OCI-M1 (cell line): ENCODE results near the gene NIM1K.
A peak's percentile ranks its signal among the peaks of the same experiment; 100 is the strongest.
"Not testable (repeated sequence)": the region's sequence is repeated elsewhere in the genome, so short reads cannot be mapped to it uniquely, and the experiment has no call there.

Experiments
- DNase-seq: peaks from one replicate; lab custom pipeline; 2025; lab: John Stamatoyannopoulos, UW

NIM1K gene

DNA sequence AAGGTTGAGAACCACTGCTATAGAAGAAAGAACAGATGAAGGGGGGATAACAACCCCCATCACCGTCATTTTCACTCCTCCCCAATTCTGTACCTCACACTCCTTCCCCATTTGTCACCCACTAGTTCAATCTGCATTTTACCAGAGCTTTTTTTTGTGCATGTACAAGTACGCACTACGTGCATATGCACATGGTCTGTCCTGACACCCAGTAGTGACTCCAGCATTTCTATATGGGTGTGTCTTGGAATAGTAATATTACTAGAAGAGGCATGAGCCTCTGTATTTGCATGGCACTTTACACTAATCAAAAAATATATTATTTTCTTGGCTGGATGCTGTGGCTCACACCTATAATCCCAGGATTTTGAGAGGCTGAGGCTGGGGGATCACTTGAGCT lies 38.7 kb downstream of the NIM1K start:
- DNase-seq = no peak

DNA sequence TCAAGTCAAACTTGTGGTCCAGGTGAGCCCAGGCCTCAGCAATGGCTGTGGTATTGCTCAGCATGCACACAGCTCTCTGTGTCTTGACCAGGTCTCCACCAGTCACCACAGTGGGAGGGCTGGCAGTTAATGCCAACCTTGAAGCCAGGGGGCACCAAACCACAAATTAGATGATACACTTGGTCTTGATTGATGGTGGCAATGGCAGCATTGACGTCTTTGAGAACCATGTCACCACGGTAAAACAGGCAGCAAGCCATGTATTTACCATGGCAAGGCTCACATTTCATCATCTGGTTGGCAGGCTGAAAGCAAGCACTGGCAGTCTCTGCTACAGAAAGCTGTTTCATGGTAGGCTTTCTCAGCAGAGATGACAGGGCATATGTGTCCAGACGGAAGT lies 40.0 kb downstream of the NIM1K start:
- peak; percentile 39 for DNase-seq

GRCh38 chr5:43232943-43233833 lies 41.2 kb downstream of the NIM1K start:
- DNase-seq = no peak

DNA sequence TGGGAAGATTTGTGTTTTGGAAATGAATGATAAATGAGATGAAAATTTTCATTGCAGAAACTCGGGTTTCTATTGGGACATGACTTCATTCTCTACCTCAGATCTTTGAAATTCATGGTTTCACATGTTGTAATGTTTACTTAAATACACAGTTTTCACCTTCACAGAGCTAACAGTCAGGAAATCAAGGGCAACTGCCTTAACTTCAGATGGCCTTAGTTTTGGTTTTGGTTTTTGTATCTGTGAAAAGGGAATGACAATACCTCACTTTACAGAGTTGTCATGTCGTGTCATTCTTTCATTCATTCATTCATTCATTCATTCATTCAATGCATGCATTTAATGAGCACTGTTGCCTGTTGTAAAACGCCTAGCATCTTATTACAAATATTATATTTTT lies 41.9 kb downstream of the NIM1K start:
- no peak for DNase-seq

DNA sequence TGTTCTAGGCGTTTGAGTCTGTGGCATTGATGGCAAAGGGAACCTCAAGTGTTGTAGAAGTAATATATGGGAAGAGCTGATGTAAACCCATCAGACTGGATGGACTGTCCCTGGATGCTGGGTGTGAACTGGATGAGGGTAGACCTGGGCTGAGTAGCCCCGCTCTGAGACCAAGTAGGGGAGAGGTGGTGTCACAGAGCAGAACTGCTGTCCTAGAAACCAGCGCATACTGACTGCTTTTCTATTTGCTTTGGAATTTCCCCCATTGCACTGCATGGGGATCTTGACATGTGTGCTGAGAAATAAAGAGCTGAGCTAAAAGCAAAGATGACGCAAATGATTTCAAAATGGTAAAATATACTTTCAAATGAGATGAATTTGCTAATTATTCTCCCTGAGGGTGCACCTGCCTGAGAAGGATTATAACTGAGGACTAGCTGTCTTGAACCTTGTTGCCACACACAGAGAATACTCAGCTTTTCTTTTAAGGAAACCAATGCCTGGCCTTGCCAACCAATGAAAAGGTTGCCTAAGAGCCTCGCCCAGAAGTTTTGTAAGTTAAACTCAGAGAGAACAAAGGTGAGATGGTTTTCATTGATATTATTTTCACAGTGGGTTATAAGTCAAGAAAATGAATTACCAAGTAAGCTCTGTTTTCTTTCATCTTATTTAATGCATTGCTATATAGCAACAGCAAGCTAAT lies 44.8 kb downstream of the NIM1K start:
- no peak for DNase-seq

DNA sequence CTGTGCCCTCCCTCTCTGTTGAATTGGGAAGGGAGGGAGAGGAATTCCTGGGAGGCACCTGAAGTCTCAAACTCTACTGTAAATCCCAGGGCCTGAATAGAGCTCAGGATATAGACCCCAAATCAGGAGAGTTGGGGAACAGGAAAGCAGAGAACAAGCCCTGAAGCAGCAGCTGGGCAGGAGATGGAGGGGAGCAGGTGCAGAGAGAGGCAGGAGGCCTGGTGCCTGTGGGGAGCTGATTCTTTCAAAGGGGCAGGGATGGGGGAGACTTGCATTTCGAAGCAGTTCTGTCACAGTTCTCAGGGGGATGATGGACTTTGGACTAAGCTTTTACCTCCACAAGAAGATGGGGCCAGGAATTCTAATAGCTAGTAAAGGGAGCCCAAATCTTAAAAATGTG lies 50.2 kb downstream of the NIM1K start:
- DNase-seq = no peak

- DNase-seq = no peak
These were observed 51.2 kb downstream of the NIM1K start for GRCh38 chr5:43243270-43243669.

GRCh38 chr5:43244823-43245565 lies 53.0 kb downstream of the NIM1K start:
- no peak for DNase-seq

DNA sequence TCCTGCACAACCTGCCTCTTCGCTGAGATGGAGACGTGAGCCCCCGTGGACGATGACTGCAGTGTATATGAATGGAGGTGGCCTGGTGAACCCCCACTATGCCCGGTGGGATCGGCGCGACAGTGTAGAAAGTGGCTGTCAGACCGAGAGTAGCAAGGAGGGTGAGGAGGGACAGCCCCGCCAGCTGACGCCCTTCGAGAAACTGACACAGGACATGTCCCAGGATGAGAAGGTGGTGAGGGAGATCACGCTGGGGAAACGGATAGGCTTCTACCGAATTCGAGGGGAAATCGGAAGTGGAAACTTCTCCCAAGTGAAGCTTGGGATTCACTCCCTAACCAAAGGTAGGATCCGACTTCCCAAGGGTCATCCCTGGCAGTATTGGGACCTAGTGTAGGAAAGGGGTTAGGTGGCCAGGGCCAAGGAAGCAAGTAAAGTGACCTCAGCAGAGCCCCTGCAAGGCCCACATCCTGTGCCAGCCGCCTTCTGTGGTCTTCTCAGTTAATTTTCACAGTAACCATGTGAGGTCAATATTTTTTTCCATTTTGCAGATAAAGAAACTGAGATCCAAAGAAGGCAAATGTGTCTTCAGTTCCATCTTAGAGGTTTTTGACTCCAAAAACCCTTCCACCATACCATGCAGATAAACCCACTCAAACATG lies 53.8 kb downstream of the NIM1K start:
- no peak for DNase-seq

GRCh38 chr5:43251754-43252153 lies 59.7 kb downstream of the NIM1K start:
- DNase-seq = no peak

GRCh38 chr5:43255704-43256103 lies 63.7 kb downstream of the NIM1K start:
- DNase-seq = no peak

DNA sequence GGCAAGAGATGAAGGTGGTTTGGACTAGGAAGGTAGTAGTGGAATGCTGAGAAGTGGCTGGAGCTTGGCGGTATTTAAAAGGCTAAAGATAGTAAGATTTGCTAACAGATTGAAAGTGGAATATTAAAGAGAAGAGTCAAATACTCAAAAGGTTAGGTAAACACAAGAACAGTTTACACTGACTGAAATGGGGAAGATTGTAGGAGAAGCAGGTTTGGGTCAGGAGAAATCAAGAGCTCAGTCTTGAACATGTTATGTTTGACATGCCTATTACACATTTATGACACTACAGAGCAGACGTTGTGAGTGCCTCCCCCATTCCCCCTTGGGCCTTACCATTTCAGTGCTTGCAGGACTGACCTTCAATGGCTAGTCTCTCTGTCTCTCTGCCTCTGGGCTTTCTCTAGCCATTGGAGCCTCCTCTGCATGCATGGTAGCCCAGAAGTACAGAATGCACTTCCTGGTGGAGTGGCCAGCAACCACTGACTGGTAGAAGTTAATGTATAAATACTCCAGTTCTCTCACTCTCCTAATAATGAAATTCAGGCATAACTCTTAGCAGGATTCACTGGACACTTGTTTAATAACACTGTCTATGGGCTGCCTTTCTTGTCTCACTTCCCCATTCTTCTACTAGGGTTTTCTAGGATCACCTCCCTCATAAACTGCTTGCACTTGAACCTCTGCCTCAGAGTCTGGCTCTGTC lies 64.4 kb downstream of the NIM1K start:
- DNase-seq = no peak

DNA sequence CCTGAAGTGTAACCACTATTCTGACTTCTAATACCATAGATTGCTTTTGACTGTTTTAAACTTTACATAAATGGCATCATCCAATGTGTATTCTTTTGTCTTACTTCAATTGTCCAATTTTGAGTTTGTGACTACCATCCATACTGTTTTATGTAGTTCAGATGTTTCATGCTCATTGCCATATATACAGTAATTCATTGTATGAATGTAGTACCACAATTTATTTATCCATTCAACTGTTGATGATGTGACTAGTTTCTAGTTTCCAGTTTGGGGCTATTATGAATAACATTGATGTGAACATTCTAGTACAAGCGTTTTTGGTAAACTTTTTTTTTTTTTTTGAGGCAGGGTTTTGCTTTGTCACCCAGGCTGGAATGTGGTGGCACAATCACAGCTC lies 66.1 kb downstream of the NIM1K start:
- no peak for DNase-seq

GRCh38 chr5:43262269-43262668 lies 70.2 kb downstream of the NIM1K start:
- DNase-seq = not testable (repeated sequence)

DNA sequence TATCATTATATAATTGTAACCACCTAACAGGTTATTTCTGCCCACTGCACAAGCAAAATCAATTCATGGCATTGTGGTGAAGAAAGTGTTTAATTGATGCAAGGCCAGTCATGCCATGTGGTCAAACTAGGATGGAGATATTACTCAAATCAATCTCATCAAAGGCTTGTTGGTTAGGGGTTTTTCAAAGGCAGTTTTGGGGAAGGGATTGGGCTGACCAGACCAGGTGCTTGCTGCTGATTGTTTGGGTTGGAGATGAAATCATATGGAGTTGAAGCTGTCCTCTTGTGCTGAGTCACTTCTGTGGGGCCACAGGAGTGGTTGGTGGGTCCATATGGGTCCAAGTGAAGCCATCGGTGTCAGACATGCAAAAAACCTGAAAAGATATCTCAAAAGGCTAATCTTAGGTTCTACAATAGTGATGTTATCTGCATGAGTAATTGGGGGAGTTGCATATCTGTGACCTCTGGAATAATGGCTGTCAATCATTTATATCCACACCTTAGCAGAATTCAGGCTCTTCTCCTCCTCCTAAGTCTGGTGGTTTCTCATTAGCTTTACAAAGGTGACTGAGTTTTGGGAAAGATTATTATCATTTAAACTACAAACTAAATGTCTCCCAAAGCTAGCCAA lies 76.3 kb downstream of the NIM1K start:
- peak; percentile 35 for DNase-seq

DNA sequence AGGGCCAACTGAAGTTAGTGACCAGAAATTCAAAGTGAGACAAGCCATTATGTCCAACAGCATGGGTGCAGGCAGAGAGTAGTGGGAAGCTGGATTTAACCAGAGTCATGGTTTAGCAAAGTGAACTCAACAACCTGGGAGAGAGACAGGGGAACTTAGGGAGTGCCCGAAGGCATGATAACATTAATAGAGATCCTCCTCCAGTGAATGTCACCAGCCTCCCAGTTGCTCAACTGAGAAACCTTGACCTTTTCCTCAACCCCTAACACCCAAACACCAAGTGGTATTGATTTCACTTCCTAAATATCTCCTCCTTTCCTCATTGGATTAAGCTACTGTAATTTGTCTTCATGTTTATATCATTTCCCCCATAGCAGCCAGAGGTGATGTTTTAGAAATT lies 78.6 kb downstream of the NIM1K start:
- DNase-seq = no peak

GRCh38 chr5:43273552-43273951 lies 81.5 kb downstream of the NIM1K start:
- no peak for DNase-seq

- peak; percentile 86 for DNase-seq
These were observed 82.5 kb downstream of the NIM1K start for GRCh38 chr5:43274435-43275114.

- DNase-seq = no peak
These were observed 83.4 kb downstream of the NIM1K start for GRCh38 chr5:43275391-43275790.

DNA sequence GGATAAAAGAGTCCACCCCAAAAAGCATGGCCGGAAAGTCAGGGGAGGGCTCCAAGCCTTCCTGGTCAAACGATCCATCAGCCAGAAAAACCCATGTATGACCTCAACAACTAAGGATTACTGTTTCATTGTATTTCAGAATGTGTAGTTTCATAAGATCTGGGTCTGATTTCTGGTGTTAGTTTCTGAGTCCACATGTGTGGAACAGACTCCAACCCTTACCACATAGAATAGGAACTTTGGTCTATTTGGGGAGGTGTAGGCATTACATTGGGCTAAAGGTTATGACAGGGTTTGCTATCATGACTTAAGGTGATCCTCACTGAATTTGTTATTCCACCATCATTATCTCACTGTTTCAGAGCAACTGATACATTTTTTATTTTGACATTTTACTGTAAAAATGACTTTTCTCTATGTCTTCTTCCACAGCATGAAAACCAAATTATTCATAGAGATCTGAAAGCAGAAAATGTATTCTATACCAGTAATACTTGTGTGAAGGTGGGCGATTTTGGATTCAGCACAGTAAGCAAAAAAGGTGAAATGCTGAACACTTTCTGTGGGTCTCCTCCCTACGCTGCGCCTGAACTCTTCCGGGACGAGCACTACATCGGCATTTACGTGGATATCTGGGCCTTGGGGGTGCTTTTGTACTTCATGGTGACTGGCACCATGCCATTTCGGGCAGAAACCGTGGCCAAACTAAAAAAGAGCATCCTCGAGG lies 87.7 kb downstream of the NIM1K start:
- no peak for DNase-seq
